K562 (cell line): ENCODE data around the gene APBA2. TPM values are rescaled to one million over a fixed set of nuclear protein-coding genes. Genes with fewer than 3 reads are reported as not detected.

Experiments used
- ATAC-seq: fragments of 200-7000 bp; cut with Tn5 transposase; 3 replicates; pipeline ENCODE4 v1.9.1; 2020; ENCODE audit warnings: moderate library complexity
- BruUV-seq: library from RNA; stranded (reverse); fragments of 400-500 nt; replicated peaks from 2 replicates; lab custom pipeline; 2021; lab: Mats Ljungman, UMichigan
- CTCF ChIA-PET: fragments of 300-600 bp; formaldehyde crosslinking; extraction: SDS; loops from one replicate; lab custom pipeline; 2021; ENCODE audit warnings: low intra/inter-chr PET ratio; lab: Yijun Ruan, JAX
- POLR2A ChIA-PET: fragments of 300-600, 350-650 bp; sonication (Branson Sonifier 250); formaldehyde crosslinking; extraction: SDS; loops from one replicate; lab custom pipeline; 2021; ENCODE audit warnings: antibody characterized with exemption, inconsistent platforms; lab: Yijun Ruan, JAX
- DNase-seq, 4 experiments: peaks; one replicate each; pipeline versions ENCODE4 v3.0.0 to v3.0.0-alpha.2; 2011 to 2018; ENCODE audit warnings: low spot score in 3 of 4, mixed read lengths in 3 of 4; ENCODE audit errors: extremely low read depth in 1 of 4
- FAIRE-seq: peaks from 2 replicates; lab custom pipeline; 2011; peaks lifted over from hg19 to GRCh38; lab: Jason Lieb, UNC
- H2AFZ ChIP-seq: 2 replicates; pipeline ENCODE4 v1.6.0; 2011; ENCODE audit warnings: low read depth, low read length, control low read depth, inconsistent platforms
- H3K27ac ChIP-seq: fragments of 200-600 bp; 3 replicates; pipeline ENCODE4 v1.8.0; 2011; ENCODE audit warnings: low read depth, mild to moderate bottlenecking, control low read depth, inconsistent platforms, low read length, moderate library complexity, mixed read lengths; ENCODE audit errors: extremely low read depth
- H3K27me3 ChIP-seq, 2 experiments: fragments of 300-600 bp in 1 of 2; 2 replicates in 1 of 2; 3 replicates in 1 of 2; pipeline versions ENCODE4 v1.6.0 to v1.8.0; 2011; ENCODE audit warnings: inconsistent platforms in 2 of 2, low read length in 2 of 2, mild to moderate bottlenecking in 1 of 2, mixed read lengths in 1 of 2, moderate library complexity in 1 of 2; ENCODE audit not compliant: control insufficient read depth in 2 of 2, insufficient read depth in 2 of 2
- H3K36me3 ChIP-seq: fragments of 300-600 bp; 3 replicates; pipeline ENCODE4 v1.8.0; 2011; ENCODE audit warnings: mild to moderate bottlenecking, low read length, inconsistent platforms; ENCODE audit not compliant: control insufficient read depth, insufficient read depth
- H3K4me1 ChIP-seq, 2 experiments: fragments of 200-600 bp in 1 of 2; replicated peaks in 1 of 2; 2 replicates in 1 of 2; 3 replicates in 1 of 2; pipeline versions ENCODE4 v1.5.1 to v1.8.0; 2011; ENCODE audit warnings: inconsistent platforms in 2 of 2, low read length in 2 of 2, mild to moderate bottlenecking in 1 of 2, mixed read lengths in 1 of 2, moderate library complexity in 1 of 2; ENCODE audit not compliant: control insufficient read depth in 2 of 2, insufficient read depth in 2 of 2
- H3K4me2 ChIP-seq: 2 replicates; pipeline ENCODE4 v1.6.1; 2011; ENCODE audit warnings: low read length, control low read depth, inconsistent platforms, mixed read lengths; ENCODE audit not compliant: insufficient read depth
- H3K4me3 ChIP-seq: fragments of 200-600 bp; sonication (generic), shearing (Covaris generic); 2 replicates; pipeline ENCODE4 v1.5.1; 2016; ENCODE audit warnings: control low read depth, inconsistent platforms
- H3K79me2 ChIP-seq: fragments of 200-600 bp; 3 replicates; pipeline ENCODE4 v1.8.0; 2011; ENCODE audit warnings: low read length, inconsistent platforms; ENCODE audit not compliant: control insufficient read depth, insufficient read depth
- H3K9ac ChIP-seq, 2 experiments: 2 replicates each; pipeline versions ENCODE4 v1.6.0 to v1.6.1; 2011; ENCODE audit warnings: low read depth in 2 of 2, low read length in 2 of 2, control low read depth in 1 of 2, inconsistent platforms in 1 of 2, mild to moderate bottlenecking in 1 of 2, mixed read lengths in 1 of 2; ENCODE audit not compliant: insufficient read depth in 1 of 2
- H3K9me1 ChIP-seq: one replicate; pipeline ENCODE4 v1.6.0; 2011; ENCODE audit warnings: inconsistent platforms, mild to moderate bottlenecking, low read length, moderate library complexity; ENCODE audit not compliant: control insufficient read depth, insufficient read depth
- H3K9me3 ChIP-seq: replicated peaks from 2 replicates; pipeline ENCODE4 v1.5.1; 2011; ENCODE audit warnings: low read depth, low read length, inconsistent platforms; ENCODE audit not compliant: control insufficient read depth, insufficient read depth
- H4K20me1 ChIP-seq: replicated peaks from 2 replicates; pipeline ENCODE4 v1.6.1; 2011; ENCODE audit warnings: low read length, inconsistent platforms, mixed read lengths; ENCODE audit not compliant: control insufficient read depth, insufficient read depth
- CTBP1 ChIP-seq: fragments of 450-650 bp; IDR thresholded peaks from 2 replicates; pipeline ENCODE4 v1.6.1; 2016; ENCODE audit warnings: borderline replicate concordance
- ETV5 ChIP-seq: sonication (generic); formaldehyde crosslinking; IDR thresholded peaks from 2 replicates; pipeline ENCODE4 v1.4.0; 2020; ENCODE audit warnings: low read depth, mild to moderate bottlenecking, missing genetic modification reagents
- KLF10 ChIP-seq: fragments of 250-450 bp; sonication (Bioruptor Pico); IDR thresholded peaks from 2 replicates; pipeline ENCODE4 v1.6.1; 2021; ENCODE audit warnings: matching md5 sums
- RBBP5 ChIP-seq: fragments of 200-600 bp; sonication (generic); IDR thresholded peaks from 2 replicates; pipeline ENCODE4 v1.6.1; 2012; ENCODE audit warnings: borderline replicate concordance, mild to moderate bottlenecking, low read length, control low read depth, inconsistent platforms; ENCODE audit not compliant: insufficient read depth, poor library complexity, severe bottlenecking
- USF1 ChIP-seq: sonication (generic); formaldehyde crosslinking; IDR thresholded peaks from 2 replicates; pipeline ENCODE4 v1.9.0; 2022; ENCODE audit warnings: mild to moderate bottlenecking, missing genetic modification reagents
- ZNF239 ChIP-seq: fragments of 250-450 bp; sonication (Bioruptor Pico); IDR thresholded peaks from 2 replicates; pipeline ENCODE4 v1.4.0; 2020; ENCODE audit warnings: mild to moderate bottlenecking
- WGBS: fragments of 100-300 bp; shearing (Covaris generic); methylation state at CpG from one replicate; pipeline ENCODE4 v1.1.6; 2016; ENCODE audit warnings: low coverage, mixed read lengths; ENCODE audit not compliant: insufficient coverage; ENCODE audit errors: missing lambda C conversion rate; 5-methylcytosine and 5-hydroxymethylcytosine counted together
- in situ Hi-C: fragments of 300-500 bp; cut with MboI; formaldehyde crosslinking; loops from 4 replicates; pipeline ENCODE4 v1.15.0; 2018; ENCODE audit warnings: inconsistent platforms, mixed read lengths
- intact Hi-C: fragments of 100-400 bp; cut with micrococcal nuclease; formaldehyde crosslinking; loops from 2 replicates; pipeline ENCODE4 v1.14.2; 2022
- polyA plus RNA-seq, 8 experiments: library from polyadenylated mRNA; depleted of rRNA in 4 of 8; stranded (reverse) in 5 of 8; unstranded in 3 of 8; fragments of >200 nt; fragmentation: Nextera tagmentation in 2 of 8; fragmentation: Illumina TruSeq in 1 of 8; extraction: Ambion mirVana in 2 of 8; extraction: Trizol in 1 of 8; gene quantifications; 2 replicates each; pipeline versions ENCODE4 v1.2.1 to v1.2.3, GENCODE V29; 2011 to 2014; ENCODE audit warnings: inconsistent platforms in 1 of 8, missing spikeins in 1 of 8
- total RNA-seq, 7 experiments: library from RNA; depleted of rRNA in 6 of 7; stranded (reverse); fragments of >200 nt in 6 of 7; fragmentation: Illumina TruSeq in 2 of 7; extraction: Trizol in 2 of 7; gene quantifications; 2 replicates each; pipeline versions ENCODE4 v1.2.1 to v1.2.3, GENCODE V29; 2011 to 2021; ENCODE audit warnings: low replicate concordance in 1 of 7

Gene APBA2
- total and polyA plus RNA-seq, 9 of the 15 experiments (the other 6 are each of a cell fraction or from before 2014, with no cell fraction given) = 0.24 to 40.9 (median 25.2) TPM

GRCh38 chr15:29128671-29129070 lies 242.9 kb downstream of the APBA2 start:
- Histone ChIP-seq H3K9me1 (no peaks in the 10 kb centered on the region), H3K4me3 (no peak overlapping the region), H3K27ac (no peak overlapping the region), H2AFZ (no peak overlapping the region), H4K20me1 (peaks cover 15% of the 10 kb centered on the region), H3K79me2 (no peaks in the 10 kb centered on the region), H3K9me3 (no peaks in the 10 kb centered on the region), H3K27me3 (peaks cover 14 to 38% of the 10 kb centered on the region in 2 experiments; a peak in 4 of 5 replicates), H3K4me1 (peaks cover 7 to 41% of the 10 kb centered on the region in 2 experiments; a peak in 4 of 5 replicates), H3K36me3 (no peaks in the 10 kb centered on the region), H3K4me2 (no peak overlapping the region), H3K9ac (no peak overlapping the region)
- ChIA-PET CTCF (no interaction called here), POLR2A (interaction anchor here (1.0 to 1.3 kb wide), 2 partner anchors 10 to 11 kb away, joined by 3 to 4 read pairs; no protein-coding TSS in a partner anchor)
- TF ChIP-seq ZNF239 (CRISPR knock-in tag) (no peak), CTBP1 (no peak), ETV5 (CRISPR knock-in tag) (no peak), RBBP5 (no peak), KLF10 (CRISPR knock-in tag) (no peak), USF1 (CRISPR knock-in tag) (no peak)
- no peak for FAIRE-seq
- intact Hi-C loops = no loop called here
- WGBS = 29% methylated on average over 10 of the region's 11 CpGs
- no peak for DNase-seq
- in situ Hi-C loops = no loop called here
- no peak for ATAC-seq
- BruUV-seq = no TSS peak
